Activated CD4-positive, alpha-beta T cell treated with anti-CD3 and anti-CD28 coated beads for 36 hours (primary cell): ENCODE data around the gene CYFIP2. TPM values are rescaled to one million over a fixed set of nuclear protein-coding genes. Genes with fewer than 3 reads are reported as not detected.

Source experiments
- ATAC-seq: fragments of 200-7000 bp; cut with Tn5 transposase; one replicate; pipeline ENCODE4 v1.10.0; 2021; ENCODE audit warnings: mild to moderate bottlenecking, moderate library complexity
- CTCF ChIA-PET: fragments of 350-600 bp; sonication (Branson Sonifier 250); formaldehyde crosslinking; loops from one replicate; lab custom pipeline; 2021; ENCODE audit warnings: antibody characterized with exemption; lab: Charles Lee
- POLR2A ChIA-PET: fragments of 350-600 bp; sonication (Branson Sonifier 250); formaldehyde crosslinking; loops from one replicate; lab custom pipeline; 2021; ENCODE audit warnings: antibody characterized with exemption, inconsistent platforms; lab: Charles Lee
- DNase-seq: peaks from one replicate; pipeline ENCODE4 v3.0.0-alpha.2; 2020
- H3K27ac Mint-ChIP-seq: one replicate; pipeline ENCODE4 v1.8.0; 2021; ENCODE audit warnings: mixed read lengths
- H3K27me3 Mint-ChIP-seq: one replicate; pipeline ENCODE4 v1.8.0; 2021; ENCODE audit warnings: mixed read lengths
- H3K36me3 Mint-ChIP-seq: one replicate; pipeline ENCODE4 v1.8.0; 2021; ENCODE audit warnings: low read depth, mixed read lengths
- H3K4me1 Mint-ChIP-seq: one replicate; pipeline ENCODE4 v1.8.0; 2021; ENCODE audit warnings: mixed read lengths
- H3K4me3 Mint-ChIP-seq: one replicate; pipeline ENCODE4 v1.8.0; 2021; ENCODE audit warnings: mild to moderate bottlenecking, moderate library complexity, mixed read lengths
- H3K9me3 Mint-ChIP-seq: one replicate; pipeline ENCODE4 v1.8.0; 2021; ENCODE audit warnings: low read depth, mixed read lengths
- intact Hi-C, 2 experiments: fragments of 100-400 bp; cut with DNase I in 1 of 2; cut with micrococcal nuclease in 1 of 2; formaldehyde crosslinking; loops; one replicate each; pipeline versions ENCODE4 v1.14.2 to v1.15.1; 2022 to 2024; cut with DNase I, micrococcal nuclease
- total RNA-seq, 2 experiments: library from RNA; stranded (reverse); gene quantifications; one replicate each; pipeline ENCODE4 v1.2.3, GENCODE V29; 2021

CYFIP2 gene
- total RNA-seq, 2 experiments from 2014 or later: 277 to 526 TPM

GRCh38 chr5:157285310-157286035, 19.6 kb downstream of the CYFIP2 start:
- ChIA-PET POLR2A (no interaction called here), CTCF (interaction anchor here (0.9 to 1.3 kb wide), 2 partner anchors 9 to 125 kb away, joined by 3 read pairs; no protein-coding TSS in a partner anchor)
- Mint-ChIP-seq H3K27ac (no peak overlapping the region), H3K27me3 (no peaks in the 10 kb centered on the region), H3K4me3 (no peak overlapping the region), H3K36me3 (peaks cover 70% of the 10 kb centered on the region), H3K9me3 (peaks cover 9% of the 10 kb centered on the region), H3K4me1 (peaks cover 83% of the 10 kb centered on the region)
- intact Hi-C loops: no loop called here
- DNase-seq (no peak), ATAC-seq (no peak)

GRCh38 chr5:157286761-157287211, 20.9 kb downstream of the CYFIP2 start:
- peaks cover 4% of the 10 kb centered on the region for H3K9me3 Mint-ChIP-seq
- no peaks in the 10 kb centered on the region for H3K27me3 Mint-ChIP-seq
- H3K4me3 Mint-ChIP-seq: no peak overlapping the region
- intact Hi-C loops: no loop called here
- ChIA-PET POLR2A (interaction anchor here (1.5 kb wide), 1 partner anchor 14 kb away, joined by 4 read pairs; no protein-coding TSS in a partner anchor), CTCF (interaction anchor here (0.5 to 1.4 kb wide), 9 partner anchors 11 to 364 kb away, joined by 3 to 4 read pairs (median 3); no protein-coding TSS in a partner anchor)
- ATAC-seq: no peak
- no peak for DNase-seq
- H3K4me1 Mint-ChIP-seq: peaks cover 83% of the 10 kb centered on the region
- H3K36me3 Mint-ChIP-seq: peaks cover 72% of the 10 kb centered on the region
- peak overlapping the region; percentile 13 for H3K27ac Mint-ChIP-seq

GRCh38 chr5:157288405-157289163, 22.7 kb downstream of the CYFIP2 start:
- Mint-ChIP-seq H3K4me1 (peaks cover 72% of the 10 kb centered on the region), H3K27me3 (no peaks in the 10 kb centered on the region), H3K4me3 (no peak overlapping the region), H3K36me3 (peaks cover 76% of the 10 kb centered on the region), H3K27ac (peak overlapping the region; percentile 70), H3K9me3 (no peaks in the 10 kb centered on the region)
- ChIA-PET POLR2A (interaction anchor here (1.0 kb wide), 1 partner anchor 17 kb away, joined by 3 read pairs; no protein-coding TSS in a partner anchor), CTCF (interaction anchor here (0.8 to 2.4 kb wide), 7 partner anchors 10 to 39 kb away, joined by 3 to 8 read pairs (median 4); no protein-coding TSS in a partner anchor)
- ATAC-seq (no peak), DNase-seq (no peak)
- intact Hi-C loops: loop anchor here in 1 of 2 experiments (2.0 kb wide), 1 partner anchor 16 kb away; no protein-coding TSS in a partner anchor

GRCh38 chr5:157289164-157289819, 23.4 kb downstream of the CYFIP2 start:
- Mint-ChIP-seq H3K27ac (peak overlapping the region; percentile 70), H3K4me3 (no peak overlapping the region), H3K36me3 (peaks cover 82% of the 10 kb centered on the region), H3K27me3 (no peaks in the 10 kb centered on the region), H3K9me3 (no peaks in the 10 kb centered on the region), H3K4me1 (peaks cover 72% of the 10 kb centered on the region)
- intact Hi-C loops: loop anchor here in 1 of 2 experiments (2.0 kb wide), 1 partner anchor 16 kb away; no protein-coding TSS in a partner anchor
- POLR2A ChIA-PET: interaction anchor here (1.0 kb wide), 1 partner anchor 18 kb away, joined by 3 read pairs; no protein-coding TSS in a partner anchor
- no peak for ATAC-seq
- CTCF ChIA-PET: interaction anchor here (0.9 to 2.4 kb wide), 6 partner anchors 10 to 39 kb away, joined by 3 to 8 read pairs (median 4); no protein-coding TSS in a partner anchor
- DNase-seq: no peak

- no peaks in the 10 kb centered on the region for H3K27me3 Mint-ChIP-seq
- peaks cover 81% of the 10 kb centered on the region for H3K36me3 Mint-ChIP-seq
- peak; percentile 39 for ATAC-seq
- peaks cover 69% of the 10 kb centered on the region for H3K4me1 Mint-ChIP-seq
- no peak for DNase-seq
- intact Hi-C loops: no loop called here
- CTCF ChIA-PET: interaction anchor here (0.6 to 1.4 kb wide), 3 partner anchors 11 to 157 kb away, joined by 3 to 6 read pairs (median 4); no protein-coding TSS in a partner anchor
- H3K9me3 Mint-ChIP-seq: no peaks in the 10 kb centered on the region
- no peak overlapping the region for H3K4me3 Mint-ChIP-seq
- H3K27ac Mint-ChIP-seq: peak overlapping the region; percentile 68
- POLR2A ChIA-PET: interaction anchor here (0.7 kb wide), 1 partner anchor 11 kb away, joined by 3 read pairs; no protein-coding TSS in a partner anchor
These were observed 24.4 kb downstream of the CYFIP2 start for GRCh38 chr5:157290156-157290980.

- ChIA-PET POLR2A (interaction anchor here (0.7 kb wide), 1 partner anchor 12 kb away, joined by 3 read pairs; no protein-coding TSS in a partner anchor), CTCF (interaction anchor here (0.6 to 1.4 kb wide), 3 partner anchors 12 to 158 kb away, joined by 3 to 6 read pairs (median 4); no protein-coding TSS in a partner anchor)
- Mint-ChIP-seq H3K27ac (peak overlapping the region; percentile 70), H3K27me3 (no peaks in the 10 kb centered on the region), H3K9me3 (no peaks in the 10 kb centered on the region), H3K4me3 (no peak overlapping the region), H3K4me1 (peaks cover 66% of the 10 kb centered on the region), H3K36me3 (peaks cover 81% of the 10 kb centered on the region)
- DNase-seq (peak; percentile 74), ATAC-seq (peak; percentile 76)
- intact Hi-C loops: loop anchor here in 1 of 2 experiments (1.0 kb wide), 1 partner anchor 16 kb away; no protein-coding TSS in a partner anchor
These were observed 25.2 kb downstream of the CYFIP2 start for GRCh38 chr5:157290981-157291711.

- ChIA-PET CTCF (no interaction called here), POLR2A (no interaction called here)
- H3K36me3 Mint-ChIP-seq: peaks cover 83% of the 10 kb centered on the region
These were observed 26.7 kb downstream of the CYFIP2 start for GRCh38 chr5:157292599-157292998.

GRCh38 chr5:157294407-157295091, 28.6 kb downstream of the CYFIP2 start:
- Mint-ChIP-seq H3K4me3 (no peak overlapping the region), H3K27ac (peak overlapping the region; percentile 61), H3K36me3 (peaks cover 82% of the 10 kb centered on the region), H3K9me3 (no peaks in the 10 kb centered on the region), H3K27me3 (no peaks in the 10 kb centered on the region), H3K4me1 (peaks cover 47% of the 10 kb centered on the region)
- DNase-seq: no peak
- no peak for ATAC-seq
- ChIA-PET CTCF (interaction anchor here (0.5 to 1.2 kb wide), 3 partner anchors 10 to 67 kb away, joined by 3 read pairs; no protein-coding TSS in a partner anchor), POLR2A (no interaction called here)
- intact Hi-C loops: no loop called here

More at GRCh38 chr5:157292599-157292998, 26.7 kb downstream of the CYFIP2 start:
- no peak overlapping the region for H3K4me3 Mint-ChIP-seq
- H3K27me3 Mint-ChIP-seq: no peaks in the 10 kb centered on the region
- DNase-seq (no peak), ATAC-seq (peak; percentile 43)
- H3K4me1 Mint-ChIP-seq: peaks cover 61% of the 10 kb centered on the region
- peak overlapping the region; percentile 40 for H3K27ac Mint-ChIP-seq
- intact Hi-C loops: no loop called here
- no peaks in the 10 kb centered on the region for H3K9me3 Mint-ChIP-seq

- POLR2A ChIA-PET: no interaction called here
- no peaks in the 10 kb centered on the region for H3K9me3 Mint-ChIP-seq
- CTCF ChIA-PET: interaction anchor here (0.5 to 0.9 kb wide), 2 partner anchors 68 to 163 kb away, joined by 3 read pairs; no protein-coding TSS in a partner anchor
- no peak for ATAC-seq
- peak overlapping the region; percentile 52 for H3K27ac Mint-ChIP-seq
- peaks cover 82% of the 10 kb centered on the region for H3K36me3 Mint-ChIP-seq
- DNase-seq: no peak
- intact Hi-C loops: no loop called here
- no peak overlapping the region for H3K4me3 Mint-ChIP-seq
- H3K4me1 Mint-ChIP-seq: peaks cover 43% of the 10 kb centered on the region
- H3K27me3 Mint-ChIP-seq: no peaks in the 10 kb centered on the region
These were observed 29.3 kb downstream of the CYFIP2 start for GRCh38 chr5:157295247-157295646.
